GM18873 (cell line): ENCODE measurements around the gene UVRAG.
"Not testable (repeated sequence)": the region's sequence is repeated elsewhere in the genome, so short reads cannot be mapped to it uniquely, and the experiment has no call there.

Experiments used
- ATAC-seq: cut with Tn5 transposase; IDR thresholded peaks from one replicate; pipeline ENCODE4 v1.9.1; 2021; ENCODE audit warnings: mild to moderate bottlenecking, moderate library complexity, moderate number of reproducible peaks; ENCODE audit not compliant: unreplicated experiment, low FRiP score

Gene UVRAG

DNA sequence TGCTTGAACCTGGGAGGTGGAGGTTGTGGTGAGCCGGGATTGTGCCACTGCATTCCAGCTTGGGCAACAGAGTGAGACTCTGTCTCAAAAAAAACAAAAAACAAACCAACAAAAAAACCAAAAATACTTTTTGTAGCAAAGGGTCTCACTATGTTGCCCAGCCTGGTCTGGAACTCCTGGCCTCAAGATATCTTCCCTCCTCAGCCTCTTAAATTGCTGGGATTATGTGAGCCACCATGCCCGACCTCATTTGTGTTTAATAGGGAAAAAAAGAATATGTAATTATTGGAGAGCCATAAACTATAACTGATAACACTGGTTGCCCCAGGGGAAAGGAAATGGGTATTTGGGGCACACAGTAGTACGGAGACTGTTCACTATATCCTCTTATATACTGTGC is 19.7 kb downstream of the UVRAG start:
- no peak for ATAC-seq

DNA sequence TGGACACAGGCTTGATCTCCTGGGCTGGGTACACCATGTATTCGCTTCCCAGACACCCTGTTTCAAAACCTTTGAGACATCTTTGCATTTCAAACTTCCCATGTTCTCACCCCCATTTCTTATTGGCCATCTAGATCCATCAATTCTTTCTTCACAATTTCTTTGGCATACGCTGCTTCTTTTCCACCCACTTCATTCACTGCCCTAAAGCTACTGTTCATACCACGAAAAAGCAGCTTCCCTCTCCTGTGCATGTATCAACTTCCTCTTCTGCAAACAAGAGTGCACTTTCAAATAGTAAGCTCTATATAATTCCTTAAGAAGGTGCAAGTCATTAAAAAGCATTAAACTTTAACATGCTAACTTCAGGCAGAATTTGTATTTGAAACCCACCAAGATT is 21.4 kb downstream of the UVRAG start:
- ATAC-seq, result no peak

DNA sequence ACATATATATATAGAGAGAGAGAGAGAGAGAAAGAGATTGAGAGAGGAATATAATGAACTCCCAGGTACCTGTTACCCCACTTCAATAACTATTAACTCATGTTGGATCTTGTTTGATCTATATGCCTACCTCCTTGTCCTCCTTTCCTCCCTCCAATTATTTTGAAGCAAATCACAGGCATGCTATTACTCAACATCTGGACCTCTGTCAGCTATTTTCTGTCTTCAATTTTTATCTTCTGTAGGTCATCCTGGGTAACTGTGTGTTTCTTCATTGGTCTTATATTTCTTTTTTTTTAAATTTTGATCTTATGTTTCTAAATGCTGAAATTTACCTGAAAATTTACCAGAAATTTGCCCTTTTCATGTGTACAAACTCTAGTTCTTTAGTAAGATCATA is 24.8 kb downstream of the UVRAG start:
- ATAC-seq, result no peak

- ATAC-seq, result no peak
Measured at GRCh38 chr11:75840522-75840921, 25.5 kb downstream of the UVRAG start.

DNA sequence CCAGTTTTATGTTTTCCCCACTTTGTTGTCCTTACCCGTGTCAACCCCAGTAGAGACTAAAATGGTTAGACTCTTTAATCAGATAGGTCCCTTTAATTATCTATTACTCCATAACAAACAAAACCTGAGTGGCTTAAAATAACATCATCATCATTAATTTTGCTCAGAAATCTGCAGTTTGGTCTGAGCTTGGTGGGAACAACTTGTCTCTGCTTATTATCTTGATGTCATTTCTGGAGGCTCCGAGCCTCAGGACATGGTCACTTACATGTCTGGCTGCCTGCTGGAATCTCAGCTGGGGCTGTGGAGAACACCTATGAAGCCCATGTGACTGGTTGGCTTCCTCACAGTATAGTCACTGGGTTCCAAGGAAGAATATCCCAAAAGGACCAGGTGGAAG is 26.7 kb downstream of the UVRAG start:
- no peak for ATAC-seq

DNA sequence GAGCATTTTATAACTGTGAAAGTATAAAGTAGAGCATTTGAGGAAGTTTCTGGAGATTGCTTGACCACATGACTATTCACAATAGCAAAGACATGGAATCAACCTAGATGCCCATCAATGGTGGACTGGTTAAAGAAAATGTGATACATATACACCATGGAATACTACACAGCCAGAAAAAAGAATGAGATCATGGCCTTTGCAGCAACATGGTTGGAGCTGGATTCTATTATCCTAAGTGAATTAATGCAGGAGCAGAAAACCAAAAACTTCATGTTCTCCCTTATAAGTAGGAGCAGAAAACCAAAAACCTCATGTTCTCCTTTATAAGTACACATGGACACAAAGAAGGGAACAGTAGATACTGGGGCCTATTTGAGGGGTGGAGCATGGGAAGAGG is 30.3 kb downstream of the UVRAG start:
- no peak for ATAC-seq

GRCh38 chr11:75849894-75850293 is 34.9 kb downstream of the UVRAG start:
- no peak for ATAC-seq

DNA sequence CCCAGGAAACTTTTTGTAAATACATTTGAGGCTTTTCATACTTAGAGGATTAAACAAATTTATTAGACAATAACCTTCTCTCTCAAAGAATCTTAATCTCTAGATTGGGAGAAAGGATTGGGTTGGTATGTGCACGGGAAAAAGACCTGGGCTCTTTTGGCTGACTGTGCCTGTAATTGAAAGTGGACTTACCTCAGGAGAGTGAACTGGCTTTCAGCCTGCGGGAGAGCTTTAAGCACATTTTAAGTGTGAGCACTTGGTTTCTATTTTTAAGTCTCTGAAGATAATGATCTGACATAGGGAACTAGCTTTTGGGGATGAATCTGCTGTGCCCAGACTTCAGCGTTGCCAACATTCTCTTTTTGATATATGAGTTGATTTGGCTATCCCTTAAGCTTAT is 35.8 kb downstream of the UVRAG start:
- ATAC-seq, result no peak

GRCh38 chr11:75851203-75851602 is 36.2 kb downstream of the UVRAG start:
- no peak for ATAC-seq

GRCh38 chr11:75852406-75853017 is 37.5 kb downstream of the UVRAG start:
- no peak for ATAC-seq

DNA sequence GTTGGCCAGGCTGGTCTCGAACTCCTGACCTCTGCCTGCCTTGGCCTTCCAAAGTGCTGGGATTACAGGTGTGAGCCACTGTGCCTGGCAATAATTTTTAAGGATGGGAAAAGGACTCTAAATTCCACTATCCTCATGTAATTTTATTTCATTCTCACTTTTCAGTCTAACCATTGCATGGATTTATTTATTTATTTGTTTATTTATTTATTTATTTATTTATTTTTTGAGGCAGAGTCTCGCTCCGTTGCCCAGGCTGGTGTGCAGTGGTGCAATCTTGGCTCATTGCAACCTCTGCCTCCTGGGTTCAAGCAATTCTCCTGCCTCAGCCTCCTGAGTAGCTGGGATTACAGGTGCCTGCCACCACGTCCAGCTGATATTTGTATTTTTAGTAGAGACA is 38.6 kb downstream of the UVRAG start:
- ATAC-seq, result not testable (repeated sequence)

DNA sequence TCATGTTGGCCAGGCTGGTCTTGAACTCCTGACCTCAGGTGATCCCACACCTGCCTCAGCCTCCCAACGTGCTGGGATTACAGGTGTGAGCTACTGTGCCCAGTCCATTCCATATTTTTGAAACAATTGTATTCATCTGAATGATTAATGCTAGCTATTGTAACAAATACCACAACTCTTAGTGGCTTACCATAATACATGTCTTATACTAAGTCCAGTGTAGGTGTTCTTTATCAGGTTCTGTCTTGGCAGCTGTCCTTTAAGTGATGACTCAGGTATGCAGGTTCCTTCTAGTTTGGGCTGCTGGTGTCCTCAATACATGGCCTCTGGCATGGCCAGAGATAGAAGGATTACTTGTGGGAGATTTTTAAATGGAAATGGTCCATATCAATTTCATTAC is 39.0 kb downstream of the UVRAG start:
- ATAC-seq, result no peak

GRCh38 chr11:75855206-75855605 is 40.2 kb downstream of the UVRAG start:
- ATAC-seq, result no peak

DNA sequence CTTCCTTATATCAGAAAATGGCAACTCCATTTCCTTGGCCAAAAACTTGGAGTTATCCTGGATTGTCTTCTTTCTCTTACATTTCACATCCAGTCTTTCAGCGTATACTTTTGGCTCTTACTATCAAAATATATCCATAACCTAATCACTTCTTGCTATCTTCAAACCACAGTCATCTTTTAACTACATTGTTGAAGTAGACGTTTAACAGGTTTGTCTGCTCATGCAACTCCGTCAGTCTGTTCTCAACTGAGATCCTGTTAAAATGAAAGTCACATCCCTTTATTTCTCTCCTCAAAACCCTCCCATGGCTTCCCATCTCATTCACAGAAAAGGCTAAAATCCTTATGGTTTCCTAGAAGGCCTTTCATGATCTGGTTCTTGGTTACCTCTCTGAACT is 41.9 kb downstream of the UVRAG start:
- ATAC-seq, result no peak

GRCh38 chr11:75858042-75858441 is 43.0 kb downstream of the UVRAG start:
- no peak for ATAC-seq

DNA sequence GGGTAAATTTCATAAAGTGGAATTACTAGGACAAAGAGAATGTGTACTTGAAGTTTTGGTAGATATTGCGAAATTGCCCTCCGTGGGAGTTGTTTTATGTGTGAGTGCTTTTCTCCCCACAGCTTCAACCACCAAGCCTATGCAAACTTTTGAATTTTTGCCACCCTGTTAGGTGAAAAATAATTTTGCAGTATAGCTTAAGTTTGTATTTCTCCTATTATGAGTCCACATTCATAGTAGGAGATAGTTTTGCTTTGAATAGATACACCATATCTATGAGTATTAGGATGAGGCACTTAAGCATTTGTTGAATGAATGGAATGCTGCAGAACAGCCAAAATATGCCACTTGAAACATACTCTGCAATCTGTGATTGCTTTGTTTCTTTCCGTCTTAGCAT is 43.6 kb downstream of the UVRAG start:
- ATAC-seq, result no peak

GRCh38 chr11:75859614-75860013 is 44.6 kb downstream of the UVRAG start:
- ATAC-seq, result no peak

DNA sequence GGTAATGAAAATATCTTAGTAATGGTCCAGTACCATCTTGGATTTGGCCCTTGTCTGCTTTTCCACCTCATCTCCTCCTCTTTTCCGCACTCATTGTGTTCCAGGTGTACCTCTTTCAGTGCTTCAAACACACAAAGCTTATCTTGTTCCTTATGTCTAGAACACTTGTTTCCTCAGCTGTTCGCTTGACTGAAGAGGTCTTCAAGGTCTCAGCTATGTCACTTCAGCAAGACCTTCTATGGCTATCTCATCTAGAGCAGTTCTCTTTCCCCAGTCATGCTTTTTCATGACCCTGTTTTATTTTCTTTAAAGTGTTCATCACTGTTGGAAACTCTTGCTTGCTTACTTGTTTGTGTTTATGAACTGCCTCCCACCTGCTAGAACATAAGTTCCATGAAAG is 47.4 kb downstream of the UVRAG start:
- ATAC-seq, result no peak

- no peak for ATAC-seq
Measured at GRCh38 chr11:75867778-75868374, 52.9 kb downstream of the UVRAG start.

GRCh38 chr11:75868990-75869389 is 54.0 kb downstream of the UVRAG start:
- no peak for ATAC-seq

DNA sequence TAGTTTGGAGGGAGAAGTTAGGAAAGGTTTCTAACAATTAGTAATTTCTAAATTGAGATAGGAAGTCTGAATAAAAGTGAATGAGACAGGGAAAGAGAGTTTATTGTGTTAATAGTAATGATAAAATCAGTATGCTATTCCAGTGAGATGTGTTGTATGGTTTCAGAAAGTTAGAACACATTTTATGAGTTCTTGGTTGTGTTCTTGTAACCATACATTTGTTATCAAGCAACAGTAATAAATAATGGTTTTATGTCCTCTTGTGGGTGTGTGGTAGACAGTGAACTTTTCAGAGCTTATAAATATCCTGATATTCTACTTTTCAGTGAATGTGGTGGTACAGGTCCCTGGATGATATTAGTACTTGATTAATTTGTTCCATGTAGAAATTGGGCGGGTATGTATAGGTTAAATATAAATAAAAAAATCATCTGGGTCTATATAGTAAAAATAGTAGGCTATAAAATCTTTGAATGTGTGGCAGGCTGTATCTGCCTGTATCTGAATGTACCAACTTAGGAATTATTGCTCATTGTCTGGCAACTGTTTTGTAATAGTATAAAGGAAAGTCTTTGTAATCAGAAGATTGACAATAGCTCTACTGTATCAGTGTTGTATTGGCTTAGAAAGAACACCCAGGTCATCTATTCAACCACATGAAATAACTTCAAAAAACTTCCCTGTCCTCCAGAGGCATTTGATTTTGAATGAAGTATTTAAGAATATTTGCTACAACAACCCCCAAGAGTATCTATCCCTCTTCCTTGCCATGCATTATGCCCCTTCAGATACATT is 54.8 kb downstream of the UVRAG start:
- no peak for ATAC-seq

GRCh38 chr11:75872887-75873416 is 57.9 kb downstream of the UVRAG start:
- ATAC-seq, result no peak
